Effector CD4-positive, alpha-beta T cell (primary cell): ENCODE data around the gene PPP2R3A. TPM values are rescaled to one million over a fixed set of nuclear protein-coding genes. Genes with fewer than 3 reads are reported as not detected.
"Not testable (repeated sequence)": the region's sequence is repeated elsewhere in the genome, so short reads cannot be mapped to it uniquely, and the experiment has no call there.

Experiments
- DNase-seq: peaks from one replicate; pipeline ENCODE4 v3.0.0-alpha.2; 2020
- total RNA-seq: gene quantifications from one replicate; lab custom pipeline; 2026; lab: John Stamatoyannopoulos, UW

PPP2R3A gene, protein sequence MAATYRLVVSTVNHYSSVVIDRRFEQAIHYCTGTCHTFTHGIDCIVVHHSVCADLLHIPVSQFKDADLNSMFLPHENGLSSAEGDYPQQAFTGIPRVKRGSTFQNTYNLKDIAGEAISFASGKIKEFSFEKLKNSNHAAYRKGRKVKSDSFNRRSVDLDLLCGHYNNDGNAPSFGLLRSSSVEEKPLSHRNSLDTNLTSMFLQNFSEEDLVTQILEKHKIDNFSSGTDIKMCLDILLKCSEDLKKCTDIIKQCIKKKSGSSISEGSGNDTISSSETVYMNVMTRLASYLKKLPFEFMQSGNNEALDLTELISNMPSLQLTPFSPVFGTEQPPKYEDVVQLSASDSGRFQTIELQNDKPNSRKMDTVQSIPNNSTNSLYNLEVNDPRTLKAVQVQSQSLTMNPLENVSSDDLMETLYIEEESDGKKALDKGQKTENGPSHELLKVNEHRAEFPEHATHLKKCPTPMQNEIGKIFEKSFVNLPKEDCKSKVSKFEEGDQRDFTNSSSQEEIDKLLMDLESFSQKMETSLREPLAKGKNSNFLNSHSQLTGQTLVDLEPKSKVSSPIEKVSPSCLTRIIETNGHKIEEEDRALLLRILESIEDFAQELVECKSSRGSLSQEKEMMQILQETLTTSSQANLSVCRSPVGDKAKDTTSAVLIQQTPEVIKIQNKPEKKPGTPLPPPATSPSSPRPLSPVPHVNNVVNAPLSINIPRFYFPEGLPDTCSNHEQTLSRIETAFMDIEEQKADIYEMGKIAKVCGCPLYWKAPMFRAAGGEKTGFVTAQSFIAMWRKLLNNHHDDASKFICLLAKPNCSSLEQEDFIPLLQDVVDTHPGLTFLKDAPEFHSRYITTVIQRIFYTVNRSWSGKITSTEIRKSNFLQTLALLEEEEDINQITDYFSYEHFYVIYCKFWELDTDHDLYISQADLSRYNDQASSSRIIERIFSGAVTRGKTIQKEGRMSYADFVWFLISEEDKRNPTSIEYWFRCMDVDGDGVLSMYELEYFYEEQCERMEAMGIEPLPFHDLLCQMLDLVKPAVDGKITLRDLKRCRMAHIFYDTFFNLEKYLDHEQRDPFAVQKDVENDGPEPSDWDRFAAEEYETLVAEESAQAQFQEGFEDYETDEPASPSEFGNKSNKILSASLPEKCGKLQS (N-terminal part only)
- total RNA-seq: not detected

DNA sequence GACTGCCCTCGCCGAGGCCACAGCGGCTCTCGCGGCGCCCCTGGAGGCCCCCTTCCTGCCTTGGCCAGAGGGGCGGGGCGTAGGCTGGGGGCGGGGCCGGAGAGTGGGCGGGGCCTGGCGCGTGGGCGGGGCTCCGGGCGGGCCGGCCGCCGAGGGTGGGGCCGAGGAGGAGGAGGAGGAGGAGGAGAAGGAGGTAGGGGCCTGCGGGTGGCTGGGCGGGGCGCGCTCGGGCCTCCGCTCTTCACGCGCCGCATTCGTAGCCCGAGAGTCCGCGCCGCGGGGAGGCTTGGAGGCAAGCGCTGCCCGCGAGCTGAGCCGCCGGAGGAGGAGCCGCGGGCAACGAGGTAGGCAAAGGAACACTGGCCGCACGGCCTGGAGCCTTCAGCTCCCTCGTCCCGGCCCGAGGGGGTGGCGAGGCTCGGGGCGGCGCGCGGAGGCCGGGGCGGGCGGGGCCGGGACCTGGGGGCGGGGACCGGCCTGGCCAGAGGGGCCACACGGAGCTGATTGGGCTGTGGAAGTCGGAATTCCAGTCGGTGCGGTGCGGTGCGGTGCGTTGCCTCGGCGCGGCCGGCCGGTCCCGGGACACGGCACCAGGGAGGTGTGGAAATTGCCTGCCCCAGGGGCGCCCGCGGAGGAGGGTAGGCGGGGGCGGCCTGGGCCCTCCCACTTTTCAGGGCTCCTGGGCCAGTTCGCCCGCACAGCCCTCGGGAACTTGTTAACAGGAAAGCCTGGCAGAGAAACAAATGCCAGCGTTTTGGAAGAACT is at the start of gene PPP2R3A:
Gene PPP2R3A, plus strand, starts transcription at position 223 of the 765 bp plus-strand sequence. CDS start 35,771 bp downstream, outside the sequence.
- DNase-seq: peak; percentile 39

DNA sequence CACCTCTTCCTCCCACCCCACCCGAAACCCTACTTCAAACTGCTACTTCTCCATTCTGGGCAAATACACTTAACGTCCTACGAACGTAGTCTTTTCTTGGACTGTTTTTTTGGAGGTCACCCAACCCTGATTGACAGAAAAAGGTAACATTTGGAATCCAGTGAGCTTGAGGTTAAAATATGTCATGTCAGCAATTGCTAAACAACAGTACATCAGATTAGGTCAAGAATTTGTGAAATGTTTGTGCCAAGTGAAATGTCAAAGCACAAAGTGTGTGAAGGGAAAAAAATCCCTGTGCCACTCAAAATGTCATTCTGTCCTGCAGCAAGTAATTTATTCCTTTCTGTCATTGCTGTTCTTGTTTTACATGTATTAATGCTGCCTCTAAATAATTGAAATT is 49.2 kb upstream of the PPP2R3A start:
- DNase-seq: no peak

DNA sequence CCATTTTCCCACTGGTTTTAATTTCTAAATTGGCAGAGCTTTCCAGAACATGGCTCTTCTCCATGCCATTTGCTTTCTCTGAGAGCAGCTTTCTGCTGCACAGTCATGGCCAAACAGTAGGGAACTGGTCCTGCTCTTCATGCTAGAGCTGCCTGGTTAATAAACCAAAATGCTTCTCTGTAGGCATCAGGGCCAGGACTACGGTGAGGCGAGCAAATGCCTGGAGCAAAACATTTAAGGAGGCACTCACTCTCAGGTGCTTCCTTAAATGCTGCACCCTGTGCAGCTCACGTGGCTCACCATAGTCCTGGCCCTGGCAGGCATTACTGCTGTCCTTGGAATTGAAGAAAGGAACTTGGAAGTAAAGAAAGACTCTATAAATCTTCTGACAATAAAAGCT is 48.5 kb upstream of the PPP2R3A start:
- DNase-seq: no peak

DNA sequence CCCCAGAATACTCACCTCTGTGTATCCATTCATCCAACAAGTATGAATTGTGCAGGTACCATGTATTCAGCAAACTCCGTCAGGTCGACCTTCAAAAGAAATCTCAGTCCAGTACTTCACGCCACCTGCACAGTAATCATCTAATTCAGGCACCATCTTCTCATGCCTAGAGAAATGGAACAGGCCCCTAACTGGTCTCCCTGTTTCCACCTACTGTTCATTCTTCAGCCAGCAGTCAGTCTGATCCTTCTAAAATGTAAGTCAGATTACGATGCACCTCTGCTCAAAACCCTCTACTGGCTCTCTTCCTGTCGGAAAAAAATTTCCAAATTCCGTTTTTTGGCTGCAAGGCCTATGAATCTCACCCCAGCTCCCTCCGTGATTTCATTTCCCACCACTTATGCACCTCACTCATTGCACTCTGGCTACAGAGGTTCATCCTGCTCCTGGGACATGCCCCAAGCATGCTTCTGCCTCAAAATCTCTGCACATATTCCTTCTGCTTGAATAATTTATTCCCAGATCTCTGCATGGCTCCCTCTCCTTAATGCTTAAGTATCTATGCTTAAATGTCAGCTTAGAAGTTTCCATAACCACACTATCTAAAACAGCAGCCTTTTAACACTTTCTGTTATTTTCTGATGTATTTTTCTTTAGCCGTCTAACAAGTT is 47.5 kb upstream of the PPP2R3A start:
- DNase-seq: no peak

DNA sequence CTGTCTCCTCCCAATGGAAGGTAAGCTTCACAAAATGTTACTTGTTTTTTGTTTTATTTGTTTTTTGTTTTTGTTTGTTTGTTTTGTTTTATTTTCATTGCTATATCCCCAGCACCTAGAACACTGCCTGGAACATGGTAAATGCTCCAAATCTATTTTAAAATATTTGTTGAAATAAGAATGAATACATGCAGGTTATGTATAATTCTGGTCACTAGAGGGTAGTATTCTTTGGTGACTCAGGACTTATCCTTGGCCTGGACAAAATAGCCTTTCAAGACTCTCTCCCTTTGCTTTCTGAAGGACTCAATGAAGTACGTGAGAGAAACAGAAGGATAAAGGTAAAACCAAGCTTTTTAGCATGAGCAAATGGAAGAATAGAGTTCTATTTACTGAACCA is 46.9 kb upstream of the PPP2R3A start:
- DNase-seq: no peak

DNA sequence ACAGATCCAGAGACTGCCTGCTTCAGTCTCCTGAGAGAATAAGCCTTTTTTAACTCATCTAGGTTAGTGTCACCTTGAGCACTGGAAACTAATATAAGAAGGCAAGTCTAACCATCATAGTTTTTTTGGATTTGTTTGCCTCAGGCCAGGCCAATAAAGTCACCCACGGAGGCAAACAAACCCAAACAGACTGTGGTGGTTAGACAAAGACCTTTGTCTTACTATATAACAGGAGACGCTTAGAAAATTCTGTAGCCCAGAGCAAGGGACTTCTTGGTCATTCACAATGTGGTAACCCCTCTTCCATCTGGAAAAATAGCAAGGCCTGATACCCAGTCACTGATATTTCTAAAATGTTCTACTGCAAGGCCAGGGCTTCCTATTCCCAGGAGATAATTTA is 45.3 kb upstream of the PPP2R3A start:
- no peak for DNase-seq

DNA sequence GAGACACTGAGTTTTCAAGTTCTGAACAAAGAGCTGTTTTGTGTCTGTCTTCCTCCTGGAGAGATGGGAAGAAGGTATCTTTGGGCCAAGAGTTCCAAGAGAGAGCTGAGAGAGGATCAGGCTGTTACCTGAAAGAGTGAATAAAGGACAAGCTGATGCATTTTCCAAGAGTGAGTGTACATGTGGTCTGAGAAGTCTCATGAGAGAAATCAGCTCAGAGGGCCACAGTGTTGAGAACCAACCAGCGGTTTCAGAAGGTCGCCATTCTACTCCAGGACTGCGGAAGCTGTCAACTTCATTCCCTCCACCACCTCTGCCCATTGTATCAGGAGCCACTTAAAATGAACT is 42.7 kb upstream of the PPP2R3A start:
- no peak for DNase-seq

DNA sequence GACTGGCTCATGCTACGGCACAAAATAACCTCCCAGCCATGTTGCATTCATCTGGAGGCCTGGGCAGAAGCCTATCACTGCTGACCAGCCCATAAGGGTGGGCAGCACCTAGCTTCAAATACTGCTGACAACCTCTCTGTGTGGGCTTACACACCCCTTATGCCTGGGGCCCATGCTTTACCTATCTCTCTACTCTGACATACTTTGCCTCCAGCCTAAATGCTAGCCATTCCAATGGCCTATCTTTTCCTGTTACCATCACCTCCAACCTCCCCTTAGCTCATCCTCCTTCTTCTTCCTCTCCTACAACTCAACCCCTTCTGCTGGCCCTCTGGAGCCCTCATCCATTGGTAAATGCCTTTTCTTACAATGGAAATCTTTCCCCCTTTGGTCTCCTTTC is 41.0 kb upstream of the PPP2R3A start:
- DNase-seq: no peak

DNA sequence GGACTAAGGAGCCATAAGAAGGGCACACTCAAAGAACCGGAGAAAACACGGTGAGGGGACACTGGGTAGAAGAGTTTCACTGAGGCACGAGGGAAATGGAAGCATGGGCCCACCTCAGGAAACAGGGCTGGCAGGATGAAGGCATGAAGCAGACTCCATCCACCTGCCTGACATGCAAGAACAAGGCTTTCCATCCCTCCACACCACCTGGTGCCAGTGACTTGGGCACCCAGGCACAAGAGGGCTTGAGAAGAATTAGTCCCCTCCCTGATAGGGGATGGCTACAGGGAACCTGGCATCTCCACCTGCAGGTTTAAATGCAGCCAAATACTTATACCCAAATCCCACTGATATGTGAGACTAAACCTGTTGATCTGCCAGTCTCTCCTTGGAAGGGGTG is 38.9 kb upstream of the PPP2R3A start:
- no peak for DNase-seq

DNA sequence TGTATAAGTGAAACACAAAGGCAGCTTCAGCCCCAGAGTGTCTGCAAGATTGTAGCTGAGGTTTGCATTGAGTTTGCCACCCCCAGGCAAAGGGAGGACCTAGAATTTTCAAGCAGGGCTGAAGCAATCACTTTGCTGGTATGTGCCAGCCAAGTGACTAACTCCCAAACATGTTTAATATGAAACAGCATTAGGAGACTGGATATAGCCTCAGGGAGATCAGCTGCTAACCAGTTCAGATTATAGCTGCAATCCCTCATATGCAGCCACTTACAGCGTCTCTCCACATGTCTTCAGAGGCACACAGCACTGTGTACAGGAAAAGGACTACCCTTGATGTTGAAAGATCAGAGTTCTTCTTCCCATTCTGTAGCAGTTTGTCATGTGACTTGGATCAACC is 38.4 kb upstream of the PPP2R3A start:
- no peak for DNase-seq

DNA sequence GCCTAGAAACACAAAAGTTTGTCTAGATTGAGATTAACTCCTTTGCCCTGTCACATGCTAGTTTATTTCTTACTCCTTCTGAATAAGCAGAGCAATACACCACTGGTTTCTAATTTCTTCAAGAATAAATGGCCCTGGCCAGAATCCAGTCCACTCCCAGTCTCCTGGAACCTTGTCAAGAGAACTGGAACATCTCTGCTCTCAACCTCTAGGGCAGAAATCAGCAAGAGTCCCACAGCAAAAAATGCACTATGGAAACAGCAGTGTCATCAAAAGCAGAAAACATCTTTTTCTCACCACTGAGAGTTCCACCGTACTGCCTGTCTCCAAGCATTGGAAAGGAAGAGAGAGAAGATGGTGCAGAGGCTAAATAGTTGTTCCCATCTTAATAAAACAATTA is 35.9 kb upstream of the PPP2R3A start:
- no peak for DNase-seq

DNA sequence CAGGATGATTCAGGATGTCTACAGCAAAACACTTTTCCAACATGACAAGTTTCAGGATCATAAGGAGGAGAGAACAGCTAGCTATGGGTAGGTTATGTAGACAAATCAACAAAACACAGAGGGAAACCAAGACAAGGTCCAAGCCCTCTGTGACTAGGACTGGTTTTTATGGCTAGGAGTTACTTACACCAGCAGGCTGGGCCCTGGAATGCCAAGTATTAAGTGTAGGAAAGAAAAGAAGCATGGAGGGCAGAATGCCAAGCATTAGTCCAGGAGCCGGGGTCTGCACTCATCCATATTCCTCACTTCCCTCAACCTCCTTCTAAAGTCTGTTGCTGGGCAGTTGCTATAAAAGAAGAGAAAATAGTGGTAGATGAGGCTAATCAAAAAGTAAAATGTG is 35.3 kb upstream of the PPP2R3A start:
- DNase-seq: no peak

DNA sequence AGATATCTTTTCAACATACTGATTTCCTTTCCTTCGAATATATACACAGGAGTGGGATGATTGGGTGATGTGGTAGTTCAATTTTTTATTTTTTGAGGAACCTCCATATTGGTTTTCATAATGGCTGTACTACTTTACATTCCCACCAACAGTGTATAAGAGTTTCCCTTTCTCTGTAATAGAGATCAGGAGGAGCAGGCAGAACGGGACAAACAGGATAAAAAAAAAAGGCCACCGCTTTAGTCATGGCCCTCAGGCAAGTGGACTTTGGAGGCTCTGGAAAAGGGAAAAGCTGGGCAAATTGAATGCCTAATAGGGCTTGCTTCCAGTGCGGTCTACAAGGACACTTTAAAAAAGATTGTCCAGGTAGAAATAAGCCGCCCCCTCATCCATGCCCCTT is 30.4 kb upstream of the PPP2R3A start:
- DNase-seq: not testable (repeated sequence)

DNA sequence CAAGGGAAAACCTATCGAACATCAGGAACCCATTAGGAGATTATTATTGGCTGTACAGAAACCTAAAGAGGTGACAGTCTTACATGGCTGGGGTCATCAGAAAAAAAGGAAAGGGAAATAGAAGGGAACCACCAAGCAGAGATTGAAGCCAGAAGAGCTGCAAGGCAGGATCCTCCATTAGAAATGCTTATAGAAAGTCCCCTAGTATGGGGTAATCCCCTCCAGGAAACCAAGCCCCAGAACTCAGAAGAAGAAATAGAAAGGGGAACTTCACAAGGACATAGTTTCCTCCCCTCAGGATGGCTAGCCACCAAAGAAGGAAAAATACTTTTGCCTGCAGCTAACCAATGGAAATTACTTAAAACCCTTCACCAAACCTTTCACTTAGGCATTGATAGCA is 27.8 kb upstream of the PPP2R3A start:
- not testable (repeated sequence) for DNase-seq

DNA sequence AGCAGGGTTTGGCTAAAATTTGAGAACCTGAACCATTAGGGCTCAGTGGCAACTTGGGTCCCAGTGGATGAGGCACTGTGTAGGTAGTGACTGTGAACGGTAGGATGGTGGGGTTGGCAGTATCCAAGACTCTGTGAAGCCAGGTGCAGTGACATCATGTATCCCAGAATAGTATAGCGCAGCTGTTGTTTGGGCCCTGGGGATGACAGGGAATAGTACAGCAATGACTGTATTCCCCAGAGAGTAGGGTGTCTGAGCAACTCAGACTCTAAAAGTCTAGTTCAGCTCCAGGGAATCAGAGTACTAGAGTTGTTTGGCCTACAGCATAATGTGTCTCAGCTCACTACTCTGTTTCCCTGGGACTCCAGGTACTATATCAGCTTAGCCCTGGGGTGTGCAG is 20.7 kb upstream of the PPP2R3A start:
- no peak for DNase-seq

DNA sequence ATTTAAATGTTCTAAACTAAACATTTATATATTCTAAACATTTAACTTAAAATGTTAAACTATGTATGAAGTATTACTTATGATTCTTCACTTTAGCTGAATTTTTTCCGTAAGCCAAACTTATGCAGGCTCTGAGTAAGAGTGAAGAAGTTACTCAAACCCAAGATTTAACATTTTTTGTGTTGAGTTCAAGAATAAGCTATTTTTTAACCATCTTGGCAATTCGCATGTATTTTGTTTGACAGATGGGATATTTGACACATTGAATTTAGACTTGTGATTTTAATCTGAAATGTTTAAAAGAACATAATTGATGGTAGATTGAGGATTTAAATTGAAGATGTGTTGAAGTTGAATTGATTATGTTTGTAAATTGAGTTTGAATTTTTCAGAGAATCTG is 14.6 kb upstream of the PPP2R3A start:
- DNase-seq: no peak

DNA sequence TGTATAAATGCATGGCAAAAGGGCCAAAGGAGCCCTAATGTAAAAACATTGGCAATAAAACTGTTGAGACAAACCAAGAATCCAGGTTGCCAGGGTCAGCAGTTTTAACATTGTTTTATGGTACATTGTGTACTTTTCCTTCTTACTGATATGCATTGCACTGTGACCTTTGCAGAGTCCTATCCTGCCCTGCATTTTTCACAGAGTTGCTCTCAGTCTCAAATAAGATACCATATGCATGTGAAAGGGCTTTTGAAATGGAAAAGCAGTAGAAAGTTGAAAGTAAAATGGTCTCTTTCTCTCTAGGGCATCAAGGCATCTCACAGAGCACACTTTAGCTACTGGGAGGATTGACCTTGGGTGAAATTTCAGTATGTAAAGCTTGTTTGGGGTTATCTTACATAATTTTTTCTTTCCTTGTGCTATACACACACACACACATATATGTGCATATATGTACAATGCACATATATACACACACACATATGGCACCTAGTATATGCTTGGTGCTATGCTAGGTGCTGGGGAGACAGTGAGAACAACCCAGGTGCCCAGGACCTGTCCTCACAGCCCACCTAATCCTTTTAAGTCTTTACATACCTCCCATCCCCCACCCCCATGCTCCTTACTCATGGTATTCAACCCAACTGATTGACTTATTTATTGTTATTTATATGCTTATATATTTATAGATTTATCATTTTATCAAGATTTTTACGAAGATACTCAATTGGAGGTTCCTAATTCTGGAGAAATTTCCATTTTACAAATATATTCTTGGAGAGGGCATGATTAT is 1.2 kb upstream of the PPP2R3A start:
- DNase-seq: no peak

DNA sequence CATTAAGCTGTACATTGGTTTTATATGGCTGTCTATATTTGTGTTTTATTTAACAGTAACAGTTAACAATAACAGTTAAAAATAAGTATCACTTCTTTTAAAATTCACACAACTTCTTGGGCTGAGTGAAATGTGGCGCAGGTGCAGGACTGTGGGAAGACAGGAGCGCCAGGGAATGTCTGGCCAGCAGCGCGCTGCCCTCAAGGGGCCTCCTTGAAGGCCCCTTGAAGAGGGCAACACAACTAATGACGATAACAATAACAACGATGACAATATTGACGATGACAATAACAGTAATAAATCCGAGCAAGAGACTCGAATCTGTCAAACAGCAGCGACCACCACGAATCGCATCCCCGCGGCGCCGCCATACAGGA is 411 bp upstream of the PPP2R3A start:
- no peak for DNase-seq

DNA sequence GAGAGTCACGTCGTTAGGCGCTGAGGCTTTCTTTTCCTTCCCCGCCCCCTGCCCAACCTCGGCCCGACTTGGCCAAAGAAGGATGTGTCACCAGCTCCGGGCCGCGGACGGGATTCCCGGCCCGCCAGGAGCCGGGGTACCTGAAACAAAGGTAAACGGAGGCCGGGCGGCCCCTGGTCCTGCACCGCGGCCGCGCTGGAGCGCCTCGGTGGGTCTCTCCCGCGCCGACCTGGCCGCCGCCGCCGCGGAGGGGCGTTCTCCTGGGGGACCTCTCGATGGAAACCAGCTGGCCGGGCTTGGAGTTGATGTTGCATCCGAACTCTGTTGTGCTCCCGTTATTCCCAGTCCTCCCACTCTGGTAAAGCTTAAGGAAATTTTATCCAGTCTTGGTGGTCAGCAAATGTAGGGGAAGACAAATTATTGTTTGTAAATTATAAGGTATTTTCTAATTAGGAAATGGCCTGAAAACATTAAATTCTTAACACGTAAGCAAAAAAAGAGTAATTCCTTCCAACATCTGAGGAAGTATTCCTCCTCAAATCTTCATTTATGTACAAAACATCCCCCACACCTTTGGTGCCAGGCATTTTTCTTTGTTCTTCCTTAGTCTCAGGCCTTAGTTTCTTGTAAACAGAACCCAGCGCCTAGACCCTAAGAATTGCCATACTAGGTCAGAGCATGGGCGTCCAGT is 888 bp downstream of the PPP2R3A start:
- no peak for DNase-seq

DNA sequence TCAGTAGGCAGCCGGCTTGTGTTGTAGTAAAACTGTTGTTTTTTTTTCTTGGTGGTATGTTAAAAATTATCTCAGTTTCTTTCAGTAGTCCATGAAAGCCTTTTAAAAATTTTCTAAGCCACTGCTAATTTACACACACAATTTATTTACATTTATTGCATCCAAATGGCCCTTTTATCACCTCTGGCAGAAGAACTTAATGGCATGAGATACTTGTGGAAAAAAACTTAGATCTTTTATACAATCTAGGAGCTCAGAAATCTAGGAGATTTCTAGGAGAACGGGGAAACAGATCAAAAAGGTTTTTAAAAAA is 1.4 kb downstream of the PPP2R3A start:
- DNase-seq: no peak

DNA sequence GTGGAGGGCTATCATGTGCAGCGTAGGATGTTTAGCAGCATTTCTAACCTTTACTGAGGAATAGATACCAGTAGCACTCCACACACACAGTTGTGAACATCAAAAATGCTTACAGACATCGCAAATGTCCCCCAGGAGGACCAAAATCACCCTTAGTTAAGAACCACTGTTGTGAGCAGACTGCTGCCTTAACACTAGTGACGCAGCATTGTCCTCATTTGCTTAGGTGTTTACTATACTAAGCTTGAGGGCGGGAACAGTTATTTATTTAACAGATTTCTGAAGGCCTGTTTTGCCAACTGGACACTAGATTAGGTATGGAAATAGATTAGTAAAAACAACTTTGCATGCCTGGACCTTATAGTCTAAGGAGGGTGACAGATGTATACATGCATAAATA is 2.3 kb downstream of the PPP2R3A start:
- DNase-seq: no peak
